Suprapubic skin (tissue), 3 donors: ENCODE results near the gene KSR2.

Experiments
- CTCF ChIP-seq, 2 donors: fragments of 200-600 bp in 1 of 2; fragments of 450-650 bp in 1 of 2; sonication (generic) in 1 of 2; IDR thresholded peaks; one replicate each; pipeline ENCODE4 v1.5.1; 2016 to 2019; ENCODE audit warnings: antibody characterized with exemption in 2 of 2, mild to moderate bottlenecking in 1 of 2, moderate library complexity in 1 of 2
- POLR2A ChIP-seq, 2 donors: fragments of 450-650 bp; IDR thresholded peaks; one replicate each; pipeline ENCODE4 v1.6.1; 2017; ENCODE audit warnings: antibody characterized with exemption in 2 of 2, mild to moderate bottlenecking in 2 of 2, moderate library complexity in 2 of 2

- no peak for TF ChIP-seq POLR2A (IDR thresholded peaks at IDR 0.05)
- no peak for TF ChIP-seq CTCF (IDR thresholded peaks at IDR 0.05)
These were observed 235.8 kb downstream of the KSR2 start for GRCh38 chr12:117732761-117733548.
